ENCODE measurements around the gene ANKRD33B. TPM values are rescaled to one million over a fixed set of nuclear protein-coding genes. Genes with fewer than 3 reads are reported as not detected.
"Not testable (repeated sequence)": the region's sequence is repeated elsewhere in the genome, so short reads cannot be mapped to it uniquely, and the experiment has no call there.

Gene ANKRD33B
- total and polyA plus RNA-seq, 9 donors, result 1.1 to 1.9 (median 1.5) TPM

DNA sequence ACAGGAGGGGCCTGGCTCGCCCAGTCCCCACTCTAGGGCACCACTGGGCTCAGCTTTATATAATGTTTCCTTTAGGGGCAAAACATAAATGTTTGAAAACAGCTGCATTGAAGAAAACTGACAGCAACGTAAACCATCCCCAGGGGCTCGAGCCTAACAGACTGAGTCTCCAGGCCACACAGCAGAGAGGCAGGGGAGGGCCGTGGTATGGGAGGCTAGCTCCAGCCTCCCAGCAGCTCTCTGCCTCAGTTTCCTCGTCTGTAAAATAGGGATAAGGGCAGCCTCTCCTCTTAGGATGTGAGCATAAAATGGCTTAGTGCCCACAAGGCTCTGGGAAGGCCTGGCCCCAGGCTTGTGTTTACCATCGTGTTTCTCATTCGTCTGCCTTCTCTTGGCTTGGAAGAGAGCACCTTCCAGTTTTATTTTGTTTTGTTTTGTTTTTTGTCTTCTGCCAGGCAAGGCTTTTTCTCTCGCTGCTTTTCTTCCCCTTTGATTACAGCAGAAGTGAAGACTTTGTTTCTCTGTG lies 2.7 kb downstream of the ANKRD33B start:
- 42% methylated on average over 5 of the region's 8 CpGs for WGBS (ENCODE audit: insufficient coverage)
- Histone ChIP-seq H3K27ac (ENCODE audit: low read length) (no peak overlapping the region), H3K4me1 (ENCODE audit: control insufficient read depth, insufficient read depth, low read length) (peaks cover 31% of the 10 kb centered on the region), H3K4me3 (ENCODE audit: low read length) (no peak overlapping the region), H3K27me3 (ENCODE audit: control insufficient read depth, insufficient read depth, low read length) (peaks cover 47% of the 10 kb centered on the region), H3K36me3 (ENCODE audit: control insufficient read depth, insufficient read depth, low read length) (no peaks in the 10 kb centered on the region), H3K9me3 (replicated peaks; ENCODE audit: control insufficient read depth, low read depth, low read length) (no peaks in the 10 kb centered on the region)
- DNase-seq, result no peak

GRCh38 chr5:10567121-10567591 lies 3.3 kb downstream of the ANKRD33B start:
- H3K27ac ChIP-seq (ENCODE audit: low read length), result no peak overlapping the region
- peaks cover 31% of the 10 kb centered on the region for H3K4me1 ChIP-seq (ENCODE audit: control insufficient read depth, insufficient read depth, low read length)
- no peak for DNase-seq

GRCh38 chr5:10567781-10568321 lies 4.0 kb downstream of the ANKRD33B start:
- Histone ChIP-seq H3K4me3 (ENCODE audit: low read length) (no peak overlapping the region), H3K36me3 (ENCODE audit: control insufficient read depth, insufficient read depth, low read length) (no peaks in the 10 kb centered on the region), H3K27ac (ENCODE audit: low read length) (no peak overlapping the region), H3K4me1 (ENCODE audit: control insufficient read depth, insufficient read depth, low read length) (peaks cover 29% of the 10 kb centered on the region), H3K9me3 (replicated peaks; ENCODE audit: control insufficient read depth, low read depth, low read length) (no peaks in the 10 kb centered on the region), H3K27me3 (ENCODE audit: control insufficient read depth, insufficient read depth, low read length) (peaks cover 36% of the 10 kb centered on the region)
- 28% methylated on average over 3 of the region's 4 CpGs for WGBS (ENCODE audit: insufficient coverage)
- DNase-seq, result peak; percentile 46

More at GRCh38 chr5:10567121-10567591, 3.3 kb downstream of the ANKRD33B start:
- Histone ChIP-seq H3K36me3 (ENCODE audit: control insufficient read depth, insufficient read depth, low read length) (no peaks in the 10 kb centered on the region), H3K4me3 (ENCODE audit: low read length) (no peak overlapping the region), H3K9me3 (replicated peaks; ENCODE audit: control insufficient read depth, low read depth, low read length) (no peaks in the 10 kb centered on the region), H3K27me3 (ENCODE audit: control insufficient read depth, insufficient read depth, low read length) (peaks cover 43% of the 10 kb centered on the region)
- WGBS (ENCODE audit: insufficient coverage), result 75% methylated on average over 8 of the region's 10 CpGs

DNA sequence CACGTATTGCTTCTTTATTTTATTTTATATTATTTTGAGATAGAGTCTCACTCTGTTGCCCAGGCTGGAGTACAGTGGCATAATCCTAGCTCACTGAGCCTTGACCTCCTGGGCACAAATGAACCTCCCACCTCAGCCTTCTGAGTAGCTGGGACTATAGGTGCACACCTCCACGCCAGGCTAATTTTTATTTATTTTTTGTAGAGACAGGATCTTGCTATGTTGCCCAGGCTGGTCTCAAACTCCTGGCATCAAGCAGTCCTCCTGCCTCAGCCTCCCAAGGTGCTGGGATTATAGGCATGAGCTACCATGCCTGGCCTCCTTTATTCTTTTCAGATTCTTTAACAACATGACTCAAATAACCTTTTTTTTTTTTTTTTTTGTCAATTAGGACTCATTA lies 6.7 kb downstream of the ANKRD33B start:
- no CpG with 5 or more reads among the region's 2 CpGs for WGBS (ENCODE audit: insufficient coverage)
- peaks cover 18% of the 10 kb centered on the region for H3K27me3 ChIP-seq (ENCODE audit: control insufficient read depth, insufficient read depth, low read length)
- not testable (repeated sequence) for H3K4me3 ChIP-seq (ENCODE audit: low read length); H3K9me3 ChIP-seq (replicated peaks; ENCODE audit: control insufficient read depth, low read depth, low read length); H3K27ac ChIP-seq (ENCODE audit: low read length); DNase-seq; H3K36me3 ChIP-seq (ENCODE audit: control insufficient read depth, insufficient read depth, low read length)
- H3K4me1 ChIP-seq (ENCODE audit: control insufficient read depth, insufficient read depth, low read length), result peaks cover 16% of the 10 kb centered on the region

DNA sequence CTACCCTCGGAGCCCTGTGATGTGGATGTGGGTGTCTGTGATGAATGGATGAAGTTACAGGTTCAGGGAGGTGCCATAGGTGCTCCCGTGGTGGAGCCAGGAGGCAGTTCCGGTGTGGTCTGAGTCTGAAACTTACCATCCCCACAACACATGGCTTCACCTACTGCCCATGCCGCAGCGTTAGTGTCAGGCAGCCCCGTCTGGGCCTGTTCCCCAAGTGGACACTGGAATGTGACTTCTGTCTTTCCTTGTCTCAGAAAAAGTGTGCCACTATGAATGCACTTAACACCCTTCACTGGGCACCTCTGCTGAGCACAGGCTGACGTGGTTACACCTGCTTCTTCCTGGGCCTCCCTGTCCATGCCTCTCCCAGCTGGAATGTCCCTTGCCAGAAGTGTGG lies 8.6 kb downstream of the ANKRD33B start:
- 81% methylated on average over 4 of the region's 7 CpGs for WGBS (ENCODE audit: insufficient coverage)
- Histone ChIP-seq H3K9me3 (replicated peaks; ENCODE audit: control insufficient read depth, low read depth, low read length) (no peaks in the 10 kb centered on the region), H3K4me1 (ENCODE audit: control insufficient read depth, insufficient read depth, low read length) (peaks cover 2% of the 10 kb centered on the region), H3K27me3 (ENCODE audit: control insufficient read depth, insufficient read depth, low read length) (peaks cover 7% of the 10 kb centered on the region), H3K36me3 (ENCODE audit: control insufficient read depth, insufficient read depth, low read length) (no peaks in the 10 kb centered on the region), H3K4me3 (ENCODE audit: low read length) (no peak overlapping the region), H3K27ac (ENCODE audit: low read length) (no peak overlapping the region)
- no peak for DNase-seq

DNA sequence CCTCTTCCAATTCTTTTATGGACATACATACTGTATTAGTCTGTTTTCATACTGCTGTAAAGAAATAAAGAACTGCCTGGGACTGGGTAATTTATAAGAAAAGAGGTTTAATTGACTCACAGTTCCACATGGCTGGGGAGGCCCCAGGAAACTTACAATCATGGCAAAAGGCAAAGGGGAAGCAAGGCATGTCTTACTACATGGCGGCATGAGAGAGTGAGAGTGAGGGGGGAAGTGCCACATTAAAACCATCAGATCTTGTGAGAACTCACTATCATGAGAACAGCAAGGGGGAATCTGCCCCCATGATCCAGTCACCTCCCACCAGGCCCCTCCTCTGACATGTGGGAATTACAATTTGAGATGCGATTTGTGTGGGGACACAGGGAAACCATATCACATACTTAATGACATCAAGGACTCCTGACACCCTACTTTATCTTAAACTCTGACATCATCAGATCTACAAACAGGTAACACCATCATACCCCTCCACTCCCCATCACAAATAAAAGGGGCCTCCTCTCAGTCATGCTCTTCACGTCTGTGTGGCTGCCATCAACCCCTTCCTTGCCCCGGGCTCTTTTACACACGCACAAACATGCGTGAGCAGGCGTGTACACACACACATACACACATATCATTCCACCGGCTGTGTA lies 9.7 kb downstream of the ANKRD33B start:
- DNase-seq, result no peak
- peaks cover 7% of the 10 kb centered on the region for H3K27me3 ChIP-seq (ENCODE audit: control insufficient read depth, insufficient read depth, low read length)
- H3K4me1 ChIP-seq (ENCODE audit: control insufficient read depth, insufficient read depth, low read length), result peaks cover 9% of the 10 kb centered on the region
- H3K9me3 ChIP-seq (replicated peaks; ENCODE audit: control insufficient read depth, low read depth, low read length), result no peaks in the 10 kb centered on the region
- H3K36me3 ChIP-seq (ENCODE audit: control insufficient read depth, insufficient read depth, low read length), result no peaks in the 10 kb centered on the region
- H3K4me3 ChIP-seq (ENCODE audit: low read length), result no peak overlapping the region
- no peak overlapping the region for H3K27ac ChIP-seq (ENCODE audit: low read length)
- no CpG with 5 or more reads among the region's 8 CpGs for WGBS (ENCODE audit: insufficient coverage)

DNA sequence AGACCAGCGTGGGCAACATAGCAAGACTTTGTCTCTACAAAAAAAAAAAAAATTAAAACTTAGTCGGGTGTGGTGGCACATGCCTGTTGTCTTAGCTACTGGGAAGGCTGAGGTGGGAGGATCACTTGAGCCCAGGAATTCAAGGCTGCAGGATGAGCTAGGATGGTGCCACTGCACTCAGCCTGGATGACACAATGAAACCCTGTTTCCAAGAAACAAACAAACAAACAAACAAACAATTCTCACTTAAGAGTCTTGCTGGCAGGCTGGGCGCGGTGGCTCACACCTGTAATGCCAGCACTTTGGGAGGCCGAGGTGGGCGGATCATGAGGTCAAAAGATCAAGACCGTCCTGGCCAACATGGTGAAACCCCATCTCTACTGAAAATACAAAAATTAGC lies 11.0 kb downstream of the ANKRD33B start:
- not testable (repeated sequence) for H3K36me3 ChIP-seq (ENCODE audit: control insufficient read depth, insufficient read depth, low read length); H3K9me3 ChIP-seq (replicated peaks; ENCODE audit: control insufficient read depth, low read depth, low read length); H3K27me3 ChIP-seq (ENCODE audit: control insufficient read depth, insufficient read depth, low read length); H3K4me1 ChIP-seq (ENCODE audit: control insufficient read depth, insufficient read depth, low read length); H3K27ac ChIP-seq (ENCODE audit: low read length); H3K4me3 ChIP-seq (ENCODE audit: low read length); DNase-seq
- WGBS (ENCODE audit: insufficient coverage), result no CpG with 5 or more reads among the region's 7 CpGs

DNA sequence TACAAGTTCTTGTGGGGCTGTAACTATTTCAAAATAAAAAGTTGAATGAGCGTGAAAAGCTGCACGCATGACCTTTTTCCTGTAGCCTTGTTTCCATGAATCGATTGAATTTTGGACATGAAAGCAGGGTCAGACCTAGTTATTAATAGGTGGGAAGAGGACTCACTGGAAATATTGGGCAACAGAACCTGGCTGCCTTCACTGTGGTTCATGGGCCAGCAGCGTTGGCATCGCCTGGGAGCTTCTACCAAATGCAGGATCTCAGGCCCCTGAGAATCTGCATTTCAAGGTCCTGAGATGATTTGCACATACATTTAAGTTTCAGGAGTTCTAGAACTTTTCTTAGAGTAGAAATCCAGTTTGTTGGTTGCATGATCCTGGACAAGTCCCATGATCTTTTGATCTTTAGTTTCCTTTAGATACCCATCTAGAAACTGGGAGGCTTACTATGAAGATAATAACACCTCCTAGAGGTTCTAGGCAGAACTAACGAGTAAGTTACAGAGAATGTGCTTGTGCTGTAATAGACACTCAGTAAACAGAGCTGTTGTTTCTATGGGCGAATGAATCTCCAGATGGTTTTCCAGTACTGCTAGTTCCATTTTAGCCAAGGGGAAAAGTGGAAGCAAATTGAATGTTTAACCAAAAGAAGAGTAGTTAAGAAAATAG lies 12.4 kb downstream of the ANKRD33B start:
- H3K4me3 ChIP-seq (ENCODE audit: low read length), result no peak overlapping the region
- DNase-seq, result no peak
- WGBS (ENCODE audit: insufficient coverage), result 88% methylated on average over 5 of the region's 7 CpGs
- H3K27ac ChIP-seq (ENCODE audit: low read length), result no peak overlapping the region
- no peaks in the 10 kb centered on the region for H3K36me3 ChIP-seq (ENCODE audit: control insufficient read depth, insufficient read depth, low read length)
- H3K27me3 ChIP-seq (ENCODE audit: control insufficient read depth, insufficient read depth, low read length), result peaks cover 9% of the 10 kb centered on the region
- H3K4me1 ChIP-seq (ENCODE audit: control insufficient read depth, insufficient read depth, low read length), result peaks cover 9% of the 10 kb centered on the region
- H3K9me3 ChIP-seq (replicated peaks; ENCODE audit: control insufficient read depth, low read depth, low read length), result no peaks in the 10 kb centered on the region

GRCh38 chr5:10576790-10577189 lies 12.9 kb downstream of the ANKRD33B start:
- Histone ChIP-seq H3K27me3 (ENCODE audit: control insufficient read depth, insufficient read depth, low read length) (peaks cover 9% of the 10 kb centered on the region), H3K36me3 (ENCODE audit: control insufficient read depth, insufficient read depth, low read length) (no peaks in the 10 kb centered on the region), H3K4me1 (ENCODE audit: control insufficient read depth, insufficient read depth, low read length) (peaks cover 9% of the 10 kb centered on the region), H3K9me3 (replicated peaks; ENCODE audit: control insufficient read depth, low read depth, low read length) (no peaks in the 10 kb centered on the region), H3K4me3 (ENCODE audit: low read length) (no peak overlapping the region), H3K27ac (ENCODE audit: low read length) (no peak overlapping the region)
- WGBS (ENCODE audit: insufficient coverage), result no CpG with 5 or more reads among the region's 7 CpGs
- DNase-seq, result no peak

All from muscle of leg (tissue), 11 donors.